ENCODE results near the gene XPNPEP3. TPM values are rescaled to one million over a fixed set of nuclear protein-coding genes. Genes with fewer than 3 reads are reported as not detected.

The XPNPEP3 gene
- total RNA-seq, 1 donor from 2014 or later, result 22.5 TPM

- Mint-ChIP-seq H3K27me3 (ENCODE audit: unreplicated experiment) (no peaks in the 10 kb centered on the region), H3K4me1 (ENCODE audit: unreplicated experiment) (peaks cover 49% of the 10 kb centered on the region), H3K36me3 (ENCODE audit: unreplicated experiment) (peaks cover 12% of the 10 kb centered on the region), H3K9me3 (ENCODE audit: unreplicated experiment) (no peaks in the 10 kb centered on the region), H3K27ac (ENCODE audit: unreplicated experiment) (peak overlapping the region; percentile 29), H3K4me3 (ENCODE audit: unreplicated experiment) (peak overlapping the region; percentile 97)
- DNase-seq (ENCODE audit: extremely low spot score, unreplicated experiment), result no peak
- TF ChIP-seq CTCF (IDR thresholded peaks at IDR 0.05), result no peak
These were observed 3.6 kb upstream of the XPNPEP3 start for GRCh38 chr22:40853333-40853732.

GRCh38 chr22:40853961-40854360 is 3.0 kb upstream of the XPNPEP3 start:
- Mint-ChIP-seq H3K4me3 (ENCODE audit: unreplicated experiment) (peak overlapping the region; percentile 97), H3K36me3 (ENCODE audit: unreplicated experiment) (peaks cover 9% of the 10 kb centered on the region), H3K27ac (ENCODE audit: unreplicated experiment) (no peak overlapping the region), H3K4me1 (ENCODE audit: unreplicated experiment) (peaks cover 53% of the 10 kb centered on the region), H3K9me3 (ENCODE audit: unreplicated experiment) (no peaks in the 10 kb centered on the region), H3K27me3 (ENCODE audit: unreplicated experiment) (no peaks in the 10 kb centered on the region)
- no peak for TF ChIP-seq CTCF (IDR thresholded peaks at IDR 0.05)
- DNase-seq (ENCODE audit: extremely low spot score, unreplicated experiment), result no peak

GRCh38 chr22:40855071-40855978 is 1.6 kb upstream of the XPNPEP3 start:
- Mint-ChIP-seq H3K27me3 (ENCODE audit: unreplicated experiment) (no peaks in the 10 kb centered on the region), H3K27ac (ENCODE audit: unreplicated experiment) (peak overlapping the region; percentile 100), H3K4me3 (ENCODE audit: unreplicated experiment) (peak overlapping the region; percentile 97), H3K36me3 (ENCODE audit: unreplicated experiment) (peaks cover 2% of the 10 kb centered on the region), H3K4me1 (ENCODE audit: unreplicated experiment) (peaks cover 56% of the 10 kb centered on the region), H3K9me3 (ENCODE audit: unreplicated experiment) (no peaks in the 10 kb centered on the region)
- TF ChIP-seq CTCF (IDR thresholded peaks at IDR 0.05), result no peak
- no peak for DNase-seq (ENCODE audit: extremely low spot score, unreplicated experiment)

- DNase-seq (ENCODE audit: extremely low spot score, unreplicated experiment), result no peak
- H3K27me3 Mint-ChIP-seq (ENCODE audit: unreplicated experiment), result no peaks in the 10 kb centered on the region
These were observed 902 bp upstream of the XPNPEP3 start for GRCh38 chr22:40855979-40856512.

More at GRCh38 chr22:40855979-40856512, 902 bp upstream of the XPNPEP3 start:
- Mint-ChIP-seq H3K4me1 (ENCODE audit: unreplicated experiment) (peaks cover 55% of the 10 kb centered on the region), H3K27ac (ENCODE audit: unreplicated experiment) (peak overlapping the region; percentile 100), H3K36me3 (ENCODE audit: unreplicated experiment) (peaks cover 1% of the 10 kb centered on the region), H3K9me3 (ENCODE audit: unreplicated experiment) (no peaks in the 10 kb centered on the region), H3K4me3 (ENCODE audit: unreplicated experiment) (peak overlapping the region; percentile 97)
- TF ChIP-seq CTCF (IDR thresholded peaks at IDR 0.05), result no peak
